GM12875 (cell line): ENCODE results near the gene HOXC10.

Experiments
- H3K4me3 ChIP-seq: one replicate; pipeline ENCODE4 v1.5.1; 2011; ENCODE audit warnings: low read depth, low read length, control low read depth
- CTCF ChIP-seq: IDR thresholded peaks from 2 replicates; pipeline ENCODE4 v1.5.1; 2011; ENCODE audit warnings: low read depth, mild to moderate bottlenecking, control low read depth, inconsistent platforms, low read length, moderate library complexity, borderline replicate concordance; ENCODE audit not compliant: insufficient read depth

The HOXC10 gene

GRCh38 chr12:53980104-53980801 lies 4.7 kb upstream of the HOXC10 start:
- H3K4me3 ChIP-seq, result no peak overlapping the region
- no peak for TF ChIP-seq CTCF

- no peak overlapping the region for H3K4me3 ChIP-seq
- no peak for TF ChIP-seq CTCF
Observed at GRCh38 chr12:53980802-53981496, 4.0 kb upstream of the HOXC10 start.

GRCh38 chr12:53981634-53982565 lies 3.0 kb upstream of the HOXC10 start:
- H3K4me3 ChIP-seq, result no peak overlapping the region
- no peak for TF ChIP-seq CTCF

GRCh38 chr12:53982648-53983567 lies 2.0 kb upstream of the HOXC10 start:
- H3K4me3 ChIP-seq, result no peak overlapping the region
- TF ChIP-seq CTCF, result no peak

- H3K4me3 ChIP-seq, result no peak overlapping the region
- TF ChIP-seq CTCF, result no peak
Observed at GRCh38 chr12:53983568-53983949, 1.4 kb upstream of the HOXC10 start.

- TF ChIP-seq CTCF, result no peak
- H3K4me3 ChIP-seq, result no peak overlapping the region
Observed at GRCh38 chr12:53983950-53984572, 885 bp upstream of the HOXC10 start.
